Ramos (cell line): ENCODE data around the gene ZNF768.
"Not testable (repeated sequence)": the region's sequence is repeated elsewhere in the genome, so short reads cannot be mapped to it uniquely, and the experiment has no call there.

Experiments used
- in situ Hi-C: fragments of 300-500 bp; cut with MboI; formaldehyde crosslinking; loops from one replicate; pipeline ENCODE4 v1.14.3; 2022; ENCODE audit warnings: low sequenced_read_pairs; ENCODE audit not compliant: unreplicated experiment

Gene ZNF768

DNA sequence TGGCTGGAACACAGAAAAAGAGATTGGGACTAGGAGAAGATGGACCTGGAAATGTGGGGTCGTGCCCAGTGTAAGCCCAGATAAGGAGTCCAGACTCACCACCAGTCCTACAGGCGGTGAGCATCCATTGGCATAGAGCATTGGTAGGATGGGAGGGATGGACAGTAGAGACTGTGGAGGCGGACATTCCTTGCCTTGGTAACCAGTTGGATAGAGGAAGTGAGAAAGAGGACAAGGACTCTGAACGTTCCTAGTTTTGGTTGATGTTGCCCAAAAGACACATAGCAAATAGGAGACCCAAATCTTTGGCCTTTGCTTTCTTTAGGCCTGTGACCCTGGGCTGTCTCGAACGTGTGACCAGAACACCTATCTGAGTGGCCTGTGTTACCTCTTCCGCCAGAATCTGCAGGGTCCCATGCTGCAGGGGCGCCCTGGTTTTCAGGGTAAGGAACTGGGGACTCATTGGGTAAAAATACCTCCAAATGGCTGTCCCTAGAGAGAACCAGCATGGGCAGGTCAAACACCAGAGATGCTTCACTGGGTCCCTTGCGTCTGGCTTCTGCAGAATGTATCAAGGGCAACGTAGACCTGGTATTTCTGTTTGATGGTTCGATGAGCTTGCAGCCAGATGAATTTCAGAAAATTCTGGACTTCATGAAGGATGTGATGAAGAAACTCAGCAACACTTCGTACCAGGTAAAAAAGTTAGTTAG is 47.4 kb downstream of the ZNF768 start:
- in situ Hi-C loops = no loop called here

DNA sequence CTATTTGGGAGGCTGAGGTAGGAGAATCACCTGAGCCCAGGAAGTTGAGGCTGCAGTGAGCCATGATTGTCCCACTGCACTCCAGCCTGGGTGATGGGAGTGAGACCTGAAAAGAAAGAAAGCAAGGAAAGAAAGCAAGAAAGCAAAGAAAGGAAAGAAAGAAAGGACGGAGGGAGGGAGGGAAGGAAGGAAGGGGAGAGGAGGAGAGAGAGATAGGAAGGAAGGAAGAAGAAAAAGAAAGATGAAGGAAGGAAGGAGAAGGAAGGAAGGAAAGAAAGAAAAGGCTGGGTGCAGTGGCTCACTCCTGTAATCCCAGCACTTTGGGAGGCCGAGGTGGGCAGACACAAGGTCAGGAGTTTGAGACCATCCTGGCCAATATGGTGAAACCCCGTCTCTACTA is 48.6 kb downstream of the ZNF768 start:
- in situ Hi-C loops = not testable (repeated sequence)

DNA sequence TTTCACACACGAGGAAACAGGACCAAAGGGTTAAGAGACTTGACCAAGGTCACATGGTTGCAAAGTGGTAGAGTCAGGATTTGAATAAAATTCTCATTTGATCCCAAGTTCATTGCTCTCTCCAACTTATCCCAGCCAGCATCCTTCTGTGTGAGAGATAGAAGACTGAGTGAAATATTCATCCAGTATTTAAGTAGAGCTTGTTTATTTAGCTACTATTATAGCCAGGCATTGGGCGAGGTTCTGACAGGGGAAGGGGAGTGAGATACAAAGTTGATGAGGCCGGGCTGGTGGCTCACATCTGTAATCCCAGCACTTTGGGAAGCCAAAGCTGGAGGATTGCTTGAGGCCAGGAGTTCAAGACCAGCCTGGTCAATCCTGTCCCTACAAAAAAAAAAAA is 49.4 kb downstream of the ZNF768 start:
- in situ Hi-C loops = no loop called here

DNA sequence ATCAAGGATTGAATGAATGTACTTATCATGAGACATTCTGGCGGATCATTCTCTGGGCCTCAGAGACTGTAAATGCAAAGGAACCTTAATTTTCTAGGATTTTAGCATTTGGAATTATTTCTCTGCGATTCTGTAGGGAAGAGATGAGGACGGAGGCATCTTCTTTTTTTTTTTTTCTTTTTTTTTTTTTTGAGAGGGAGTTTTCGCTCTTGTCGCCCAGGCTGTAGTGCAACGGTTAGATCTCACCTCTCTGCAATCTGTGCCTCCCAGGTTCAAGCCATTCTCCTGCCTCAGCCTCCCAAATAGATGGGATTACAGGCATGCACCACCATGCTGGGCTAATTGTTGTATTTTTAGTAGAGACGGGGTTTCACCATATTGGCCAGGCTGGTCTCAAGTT is 51.7 kb downstream of the ZNF768 start:
- in situ Hi-C loops = no loop called here

DNA sequence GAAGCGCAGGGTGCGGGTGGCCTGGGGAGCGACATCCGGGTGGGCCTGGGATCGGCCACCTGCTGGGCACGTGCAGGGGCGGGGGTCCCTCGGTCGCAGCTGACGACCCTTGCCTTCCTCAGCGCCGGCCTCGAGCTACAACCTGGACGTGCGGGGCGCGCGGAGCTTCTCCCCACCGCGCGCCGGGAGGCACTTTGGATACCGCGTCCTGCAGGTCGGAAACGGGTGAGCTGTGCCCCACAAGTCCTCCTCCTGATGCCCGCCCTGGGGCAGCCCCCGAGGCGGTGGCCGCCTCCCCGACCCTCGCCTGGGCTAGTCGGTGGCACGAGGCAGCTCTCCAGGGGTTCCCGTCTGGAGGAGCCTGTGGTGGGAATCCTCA is 52.3 kb downstream of the ZNF768 start:
- in situ Hi-C loops = no loop called here
